GM21367 (cell line): Measurements from ENCODE around the gene CYB561.
"Not testable (repeated sequence)": the region's sequence is repeated elsewhere in the genome, so short reads cannot be mapped to it uniquely, and the experiment has no call there.

ENCODE experiments used
- ATAC-seq: cut with Tn5 transposase; IDR thresholded peaks from one replicate; pipeline ENCODE4 v1.9.1; 2021; ENCODE audit not compliant: unreplicated experiment

The CYB561 gene

DNA sequence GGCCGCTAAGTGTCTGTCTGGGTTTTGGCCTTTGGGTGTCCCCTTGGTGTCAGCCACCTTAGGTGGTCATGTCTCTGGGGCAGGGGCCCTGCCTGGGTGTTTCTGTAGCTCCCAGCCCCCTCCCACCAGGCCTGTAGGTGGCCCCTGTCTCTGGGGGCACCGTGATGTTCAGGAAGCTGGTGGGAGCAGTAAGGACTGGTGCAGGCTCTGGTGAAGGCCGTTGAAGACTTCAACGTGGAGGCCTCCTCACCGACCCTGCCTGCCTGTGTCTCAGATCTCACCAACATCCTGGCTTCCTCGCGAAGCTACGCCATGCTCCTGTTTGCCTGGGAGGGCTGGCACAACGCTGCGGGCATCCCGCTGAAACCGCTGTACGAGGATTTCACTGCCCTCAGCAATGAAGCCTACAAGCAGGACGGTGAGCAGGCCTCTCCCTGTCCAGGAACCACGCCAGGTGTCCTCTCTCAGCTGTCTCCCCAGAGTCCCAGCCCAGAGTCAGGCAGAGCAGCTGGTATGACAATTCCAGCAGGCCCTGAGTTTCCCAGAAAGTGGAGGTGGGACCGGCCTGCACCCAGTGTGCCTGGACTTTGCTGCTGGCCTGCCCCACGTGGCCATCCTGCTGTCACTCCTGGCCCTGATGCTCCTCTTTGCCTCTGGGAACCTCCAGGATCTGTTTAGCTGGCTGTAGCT, 33.5 kb upstream of the CYB561 start:
- ATAC-seq: no peak

DNA sequence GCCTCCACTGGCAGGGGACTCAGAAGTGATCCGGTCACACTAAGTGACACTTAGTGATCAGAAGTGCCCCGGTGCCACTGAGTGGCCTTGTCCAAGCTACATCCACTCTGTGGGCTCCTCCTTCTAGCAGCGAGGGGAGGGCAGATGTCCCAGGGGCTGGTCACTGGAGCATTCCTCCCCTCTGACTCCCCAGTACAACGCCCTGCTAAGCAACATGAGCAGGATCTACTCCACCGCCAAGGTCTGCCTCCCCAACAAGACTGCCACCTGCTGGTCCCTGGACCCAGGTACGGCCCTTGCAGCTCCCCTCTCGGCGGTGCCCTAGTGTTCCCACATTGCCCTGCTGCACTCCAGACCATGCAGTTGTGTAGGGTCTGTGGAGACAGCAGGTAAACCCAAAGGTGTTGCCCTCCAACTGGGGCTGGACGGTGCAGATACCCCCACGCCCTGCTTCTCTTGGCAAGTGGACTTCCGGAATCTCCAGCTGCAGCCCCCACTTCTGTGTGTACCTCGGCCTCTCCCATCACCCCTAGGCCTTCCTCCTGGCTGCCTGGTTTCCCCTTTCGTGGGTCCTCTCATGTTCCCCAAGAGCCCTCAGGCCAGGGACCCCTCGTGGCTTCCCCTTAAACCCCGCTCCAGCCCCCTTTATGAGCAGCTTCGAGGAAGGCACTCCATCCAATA, 32.8 kb upstream of the CYB561 start:
- peak; percentile 69 for ATAC-seq

DNA sequence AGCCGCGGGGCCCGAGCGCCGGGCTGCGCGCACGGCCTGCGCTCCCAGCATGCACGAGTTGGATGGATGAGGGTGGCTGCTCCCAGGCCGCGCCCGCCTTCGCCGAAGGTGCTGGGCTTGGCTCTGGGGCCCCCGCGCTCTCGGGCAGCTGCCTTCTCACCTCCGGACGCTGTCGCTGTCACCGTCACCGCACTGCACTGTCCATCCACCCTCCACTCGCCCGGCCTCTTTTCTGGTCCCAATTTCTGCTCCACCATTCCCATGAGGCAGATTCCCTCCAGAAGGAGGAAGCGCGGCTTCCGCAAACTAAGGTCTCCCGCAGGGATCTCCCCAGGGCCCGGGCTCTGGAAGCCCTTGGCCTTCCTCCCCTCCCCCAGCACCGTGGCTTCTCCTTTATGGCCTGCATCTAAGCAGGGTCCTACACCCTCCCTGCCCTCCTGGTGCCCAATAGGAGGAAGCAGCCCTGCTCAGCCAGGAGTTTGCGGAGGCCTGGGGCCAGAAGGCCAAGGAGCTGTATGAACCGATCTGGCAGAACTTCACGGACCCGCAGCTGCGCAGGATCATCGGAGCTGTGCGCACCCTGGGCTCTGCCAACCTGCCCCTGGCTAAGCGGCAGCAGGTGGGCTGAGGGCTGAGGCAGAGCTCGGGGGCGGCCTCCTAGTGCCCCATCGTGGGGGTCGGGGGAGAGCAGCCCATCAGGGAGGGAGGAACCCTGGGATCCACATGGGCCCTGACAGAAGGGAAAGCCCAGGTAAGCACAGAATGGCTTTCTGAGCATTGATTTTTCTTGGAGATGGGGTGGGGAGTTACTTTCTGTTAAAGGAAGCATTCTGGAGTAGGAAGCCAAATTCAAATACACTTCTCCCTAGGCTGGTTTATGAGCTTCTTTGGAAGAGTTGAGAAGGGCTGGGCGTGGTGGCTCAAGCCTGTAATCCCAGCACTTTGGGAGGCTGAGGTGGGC, 31.7 kb upstream of the CYB561 start:
- ATAC-seq: no peak

DNA sequence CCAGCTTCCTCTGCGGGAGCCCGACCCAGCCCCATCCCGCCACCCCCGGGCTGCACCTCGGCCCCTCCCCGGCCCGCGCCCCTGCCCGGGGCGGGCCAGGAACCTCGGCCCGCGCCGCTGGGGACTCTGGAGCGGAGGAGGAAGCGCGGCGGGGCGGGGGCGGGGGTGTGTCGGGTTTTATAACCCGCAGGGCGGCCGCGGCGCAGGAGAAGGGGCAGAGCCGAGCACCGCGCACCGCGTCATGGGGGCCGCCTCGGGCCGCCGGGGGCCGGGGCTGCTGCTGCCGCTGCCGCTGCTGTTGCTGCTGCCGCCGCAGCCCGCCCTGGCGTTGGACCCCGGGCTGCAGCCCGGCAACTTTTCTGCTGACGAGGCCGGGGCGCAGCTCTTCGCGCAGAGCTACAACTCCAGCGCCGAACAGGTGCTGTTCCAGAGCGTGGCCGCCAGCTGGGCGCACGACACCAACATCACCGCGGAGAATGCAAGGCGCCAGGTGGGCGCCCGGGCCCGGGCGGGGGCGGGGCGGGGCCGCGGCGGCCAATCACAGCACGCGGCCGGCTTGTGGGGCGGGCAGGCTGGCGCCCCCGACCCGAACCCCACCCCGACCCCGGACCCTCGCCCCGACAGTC, 30.9 kb upstream of the CYB561 start, which contains the start of gene ACE:
Gene ACE (plus strand): TSS at position 208 of the 626 bp plus-strand sequence. CDS start 34 bp downstream, at position 242.
- peak; percentile 41 for ATAC-seq

DNA sequence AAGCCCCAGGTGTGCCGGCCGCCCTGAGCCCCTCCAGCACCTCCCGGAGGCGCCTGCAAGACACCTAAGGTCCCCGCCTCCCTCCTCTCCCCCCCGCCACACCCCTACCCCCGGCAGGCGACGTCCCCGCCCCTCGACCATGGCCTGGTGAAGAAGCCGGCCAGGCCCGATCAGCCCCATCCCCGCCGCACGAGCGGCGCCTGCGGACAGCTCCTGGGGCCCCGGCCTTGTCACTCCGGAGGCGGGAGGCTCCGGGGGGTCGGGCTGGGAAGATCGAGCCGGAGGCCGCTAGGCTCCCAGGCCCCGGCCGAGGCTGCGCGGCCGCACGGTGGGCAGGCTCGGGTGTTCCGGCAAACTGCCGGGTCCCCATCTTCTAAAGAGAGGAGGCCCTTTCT, 30.4 kb upstream of the CYB561 start:
- no peak for ATAC-seq

DNA sequence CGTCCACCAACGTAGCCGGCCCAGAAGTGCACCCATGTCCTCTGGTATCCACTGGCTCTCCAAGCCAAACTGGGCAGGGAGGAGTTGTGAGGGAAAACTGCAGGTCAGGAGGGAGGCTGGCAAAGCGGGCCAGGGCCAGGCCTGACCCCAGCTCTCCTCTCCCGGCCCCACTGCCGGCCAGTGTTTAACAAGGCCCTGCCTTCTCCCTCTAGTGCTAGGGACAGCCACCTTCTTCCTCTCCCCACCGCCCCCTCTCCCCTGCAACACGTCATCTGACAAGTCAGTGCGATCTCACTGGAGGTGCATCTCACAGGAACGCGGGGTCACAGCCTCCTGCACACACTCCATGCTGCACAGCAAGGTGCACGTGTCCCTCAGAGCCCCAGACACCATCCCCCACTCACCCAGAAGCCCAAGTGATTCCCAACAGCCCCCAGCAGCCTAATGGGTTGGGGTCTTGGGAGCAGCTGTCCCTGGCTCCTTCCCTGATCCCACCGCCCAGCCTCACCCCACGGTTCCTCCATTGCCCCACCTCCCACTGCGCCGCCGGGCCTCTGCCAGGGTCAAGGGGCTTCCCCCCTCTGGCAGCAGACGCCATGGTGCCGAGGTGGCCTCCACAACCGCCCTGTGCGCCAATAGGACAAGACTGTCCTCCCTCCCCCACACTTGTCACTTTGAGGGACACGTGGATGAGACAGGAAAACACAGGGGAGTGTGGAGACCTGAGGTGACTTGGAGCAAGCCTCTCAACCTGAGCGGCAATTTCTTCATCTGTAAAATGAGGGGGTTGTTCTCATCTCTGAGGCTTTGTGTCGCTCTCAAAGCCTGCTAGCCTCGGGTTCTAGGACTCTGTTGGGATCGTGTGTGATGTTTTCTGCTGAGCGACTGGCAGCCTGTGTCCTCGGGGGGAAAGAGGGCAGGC, 29.6 kb upstream of the CYB561 start:
- ATAC-seq: no peak

DNA sequence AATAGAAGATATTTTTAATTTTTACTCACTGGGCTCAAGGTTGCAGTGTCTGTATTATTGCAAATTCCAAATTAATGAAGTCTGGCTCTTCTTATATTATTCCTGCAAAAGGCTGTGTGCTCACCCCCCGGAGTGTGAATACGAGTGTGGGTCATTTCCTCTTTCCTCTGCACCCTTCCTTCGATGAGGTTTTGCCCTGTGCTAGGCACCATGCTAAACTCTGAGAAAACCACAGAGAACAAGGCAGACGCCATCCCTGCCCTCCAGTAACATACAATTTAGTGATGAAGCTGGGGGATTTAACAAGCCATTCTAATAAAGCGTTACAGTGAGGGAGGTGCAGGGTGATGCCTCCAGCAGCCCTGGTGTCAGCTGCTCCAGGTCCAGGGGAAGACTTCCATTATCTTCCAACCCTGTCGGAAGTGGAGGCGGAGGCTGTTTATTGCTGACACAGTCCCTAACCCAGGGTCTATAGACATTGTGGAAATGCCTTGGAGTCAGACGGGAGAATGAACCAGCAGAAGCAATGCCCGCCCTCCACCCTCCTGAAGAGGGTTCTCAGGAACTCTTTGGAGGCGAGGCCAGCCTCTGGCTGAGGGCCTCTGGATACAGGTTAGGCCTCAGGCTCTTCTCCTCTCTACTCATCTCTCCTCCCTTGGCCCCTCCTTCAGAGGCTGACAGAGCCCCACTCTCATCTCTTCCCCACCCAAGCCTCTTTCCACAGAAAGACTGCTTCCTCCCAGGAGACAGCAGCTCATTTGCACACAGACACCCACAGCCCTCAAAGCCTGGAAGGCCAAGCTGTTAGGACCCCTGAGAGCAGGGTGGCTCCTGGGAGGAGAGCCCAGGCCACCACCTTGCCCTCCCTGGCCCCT, 28.7 kb upstream of the CYB561 start:
- ATAC-seq: no peak

DNA sequence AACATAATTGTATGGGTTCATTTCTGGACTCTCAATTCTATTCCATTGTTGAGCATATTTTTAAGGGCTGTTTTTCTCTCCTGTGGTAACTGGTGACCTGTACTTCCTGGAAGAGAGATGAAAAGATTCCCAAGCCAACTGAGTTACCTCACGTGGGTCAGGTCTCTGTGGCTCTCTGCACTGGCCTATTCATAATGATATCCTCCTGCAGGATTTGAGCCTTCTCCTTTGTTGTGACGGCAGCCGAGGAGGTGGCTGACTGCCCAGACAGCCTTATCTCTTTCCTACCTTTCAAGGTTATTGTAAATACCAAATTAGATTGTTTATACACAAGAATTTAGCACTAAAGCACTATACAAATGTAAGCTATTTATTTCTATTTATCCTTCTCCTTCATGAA, 28.1 kb upstream of the CYB561 start:
- no peak for ATAC-seq

DNA sequence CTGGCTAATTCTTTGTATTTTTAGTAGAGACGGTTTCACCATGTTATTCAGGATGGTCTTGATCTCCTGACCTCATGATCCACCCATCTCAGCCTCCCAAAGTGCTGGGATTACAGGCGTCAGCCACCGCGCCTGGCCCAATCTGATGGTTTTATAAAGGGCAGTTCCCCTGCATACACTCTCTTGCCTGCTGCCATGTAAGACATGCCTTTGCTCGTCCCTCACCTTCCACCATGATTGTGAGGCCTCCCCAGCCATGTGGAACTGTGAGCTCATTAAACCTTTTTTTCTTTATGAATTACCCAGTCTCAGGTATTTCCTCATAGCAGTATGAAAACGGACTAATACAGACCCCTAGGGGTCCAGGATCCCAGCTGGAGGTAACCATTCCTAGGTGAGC, 22.0 kb upstream of the CYB561 start:
- ATAC-seq: not testable (repeated sequence)

DNA sequence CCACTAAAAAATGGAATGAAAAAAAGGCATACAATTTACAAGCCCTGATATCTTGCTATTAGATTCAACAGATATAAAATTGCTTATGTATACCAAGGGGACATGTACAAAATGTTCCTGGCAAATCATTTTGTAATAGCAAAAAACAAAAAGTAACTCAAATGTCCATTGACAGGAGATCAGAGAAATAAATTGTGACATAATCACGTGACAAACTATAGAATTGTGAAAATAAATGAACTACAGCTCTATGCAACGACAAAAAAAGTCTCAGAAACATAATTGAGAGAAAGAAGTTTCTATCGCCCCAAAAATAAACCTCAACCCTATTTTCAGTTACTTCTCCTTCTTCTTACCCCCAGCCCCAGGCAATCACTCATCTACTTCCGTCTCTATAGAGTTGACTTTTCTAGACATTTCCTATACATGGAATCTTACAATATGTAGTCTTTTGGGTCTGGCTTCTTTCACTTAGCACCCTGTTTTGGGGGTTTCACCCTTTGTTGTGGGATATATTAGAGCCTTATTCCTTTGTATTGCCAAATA, 18.7 kb upstream of the CYB561 start:
- no peak for ATAC-seq

DNA sequence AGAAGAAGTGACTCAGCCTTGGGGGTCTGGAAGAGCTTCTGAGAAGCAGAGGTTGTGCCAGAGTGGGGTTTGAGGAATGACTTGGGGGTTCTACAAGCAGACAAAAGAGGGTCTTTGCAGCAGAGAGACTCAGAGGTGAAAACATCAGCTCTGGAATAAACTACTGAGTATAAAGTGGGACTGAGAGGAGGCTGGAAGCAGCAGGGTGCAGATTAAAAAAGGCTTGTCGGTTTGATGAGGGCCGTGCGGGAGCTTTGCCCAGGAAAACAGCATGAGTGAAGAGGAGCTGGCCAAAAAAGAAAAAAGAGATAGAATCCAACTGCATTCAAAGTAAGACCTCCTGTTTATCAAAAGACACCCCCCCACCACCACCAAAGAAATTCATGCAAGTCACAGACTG, 17.7 kb upstream of the CYB561 start:
- no peak for ATAC-seq

DNA sequence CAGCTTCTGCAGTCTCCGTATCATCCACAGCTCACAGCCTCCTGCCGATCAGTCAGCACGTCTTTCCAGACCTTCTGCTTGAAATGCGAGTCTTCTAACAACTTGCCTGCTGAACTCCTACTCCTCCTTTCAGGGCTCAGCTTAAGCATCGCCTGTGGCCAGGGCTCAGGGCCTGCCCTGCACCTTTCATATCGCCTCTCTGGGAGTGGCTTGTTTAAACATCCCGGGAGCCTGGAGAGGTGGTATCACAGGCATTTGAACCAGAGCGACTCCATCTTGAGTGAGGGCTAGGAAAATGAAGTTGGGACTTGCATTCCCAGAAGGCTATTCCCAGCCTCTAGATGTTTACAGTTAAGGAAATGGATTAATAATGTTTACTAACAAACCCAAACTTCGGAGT, 13.9 kb upstream of the CYB561 start:
- ATAC-seq: no peak

DNA sequence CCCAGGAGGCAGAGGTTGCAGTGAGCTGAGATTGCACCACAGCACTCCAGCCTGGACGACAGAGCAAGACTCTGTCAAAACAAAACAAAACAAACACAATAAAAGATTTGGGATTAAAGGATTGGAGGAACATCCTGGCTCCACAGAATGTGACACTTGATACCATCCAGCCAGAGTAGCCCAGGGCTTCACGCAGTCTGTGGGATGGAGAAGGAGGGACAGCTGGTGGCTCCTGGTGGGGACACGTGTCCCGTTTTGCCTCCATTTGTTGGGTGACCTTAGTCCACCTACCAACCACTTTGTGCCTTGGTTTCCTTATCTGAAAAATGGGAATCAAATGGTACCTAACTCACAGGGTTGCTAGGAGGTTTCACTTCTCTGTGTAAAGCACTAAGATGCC, 12.4 kb upstream of the CYB561 start:
- ATAC-seq: no peak

DNA sequence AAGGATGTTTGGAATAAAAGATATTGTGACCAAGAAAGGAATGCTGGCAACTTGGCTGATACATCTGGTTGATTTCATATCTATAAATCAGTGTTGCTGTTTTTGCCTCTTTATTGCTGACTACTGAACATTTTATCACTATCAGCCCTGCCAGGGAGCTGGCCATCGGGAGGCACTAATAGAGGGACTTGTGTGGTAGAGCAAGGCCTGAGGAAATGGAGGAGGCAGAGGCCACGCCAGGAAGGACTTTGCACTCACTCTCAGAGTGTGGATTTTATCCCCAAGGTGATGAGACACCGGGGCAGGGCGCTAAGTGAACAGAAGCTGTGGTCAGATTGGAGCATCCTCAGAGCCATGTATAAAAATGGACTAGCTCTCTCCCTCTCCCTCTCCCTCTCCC, 9.3 kb upstream of the CYB561 start:
- no peak for ATAC-seq

DNA sequence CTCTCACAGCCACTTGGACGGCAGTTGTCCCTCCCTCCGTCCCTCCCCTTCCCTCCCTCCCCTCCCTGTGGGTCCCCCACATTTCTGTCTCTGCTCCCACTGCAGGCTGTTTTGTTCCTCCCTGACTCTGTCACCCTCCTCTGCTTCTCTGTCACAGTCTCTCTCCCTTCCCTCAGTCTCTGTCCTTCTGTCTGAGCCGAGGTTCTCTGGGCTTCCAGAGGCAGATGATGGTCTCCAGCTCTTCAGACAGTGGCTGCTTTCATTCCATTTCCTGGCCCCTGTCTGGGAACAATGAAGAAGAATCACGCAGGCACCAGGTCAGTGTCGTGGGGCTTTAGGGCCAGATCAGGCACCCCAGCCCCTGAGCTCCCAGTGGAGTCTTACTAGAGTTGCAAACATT, 8.8 kb upstream of the CYB561 start:
- ATAC-seq: no peak

DNA sequence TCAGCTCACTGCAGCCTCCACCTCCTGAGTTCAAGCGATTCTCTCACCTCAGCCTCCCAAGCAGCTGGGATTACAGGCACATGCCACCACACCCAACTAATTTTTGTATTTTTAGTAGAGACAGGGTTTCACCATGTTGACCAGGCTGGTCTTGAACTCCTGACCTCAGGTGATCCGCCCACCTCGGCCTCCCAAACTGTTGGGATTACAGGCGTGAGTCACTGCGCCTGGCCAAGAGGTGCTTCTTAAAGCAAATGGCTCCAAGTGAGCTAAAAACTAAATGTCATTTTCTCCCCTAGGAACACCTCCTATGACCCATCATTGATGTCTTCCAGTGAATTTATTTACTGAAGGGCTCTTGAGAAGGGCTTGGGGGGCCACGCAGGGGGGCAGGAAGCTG, 8.3 kb upstream of the CYB561 start:
- ATAC-seq: not testable (repeated sequence)

DNA sequence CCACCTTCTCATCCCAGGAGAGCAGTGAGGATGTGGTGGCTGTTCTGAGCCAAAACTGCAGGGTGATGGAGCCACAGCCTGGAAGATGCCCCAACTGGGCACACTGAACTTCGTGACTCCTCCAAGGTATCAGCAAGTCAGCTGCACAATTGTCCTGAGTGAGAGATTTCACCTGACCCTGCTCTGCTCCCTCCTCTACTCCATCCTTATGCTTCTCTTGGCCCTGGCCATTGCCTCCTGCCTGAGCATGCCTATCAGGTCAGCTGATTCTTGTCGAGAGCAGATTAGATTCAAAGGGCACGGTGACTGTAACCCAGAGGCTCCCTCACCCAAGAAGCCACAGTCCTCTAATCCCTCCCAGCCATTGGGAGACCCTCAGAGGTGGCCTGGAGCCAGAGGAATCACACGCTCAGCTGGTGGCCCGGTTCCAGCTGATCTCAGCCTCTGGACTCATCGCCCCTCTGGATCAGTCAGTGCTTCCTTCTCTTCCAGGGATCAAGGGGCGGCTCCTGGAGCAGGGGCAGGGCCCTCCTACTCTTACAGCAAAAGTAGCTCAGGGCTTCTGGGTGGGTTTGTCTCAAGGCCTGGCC, 7.0 kb upstream of the CYB561 start:
- ATAC-seq: no peak
